ENCODE measurements around the gene ZNF385C. TPM values are rescaled to one million over a fixed set of nuclear protein-coding genes. Genes with fewer than 3 reads are reported as not detected.

The ZNF385C gene
- total RNA-seq, 1 experiment from 2014 or later: 0.26 TPM

- Mint-ChIP-seq H3K27me3 (ENCODE audit: insufficient read depth, unreplicated experiment) (no peaks in the 10 kb centered on the region), H3K4me1 (ENCODE audit: insufficient read depth, unreplicated experiment) (no peaks in the 10 kb centered on the region), H3K9me3 (ENCODE audit: unreplicated experiment) (no peaks in the 10 kb centered on the region), H3K27ac (ENCODE audit: low read depth, unreplicated experiment) (no peak overlapping the region), H3K36me3 (ENCODE audit: insufficient read depth, unreplicated experiment) (peaks cover 100% of the 10 kb centered on the region), H3K4me3 (ENCODE audit: unreplicated experiment) (no peak overlapping the region)
- DNase-seq (ENCODE audit: unreplicated experiment): no peak
- ChIA-PET CTCF (interaction anchor here (1.0 kb wide), 1 partner anchor 23 kb away, joined by 3 read pairs; no protein-coding TSS in a partner anchor), POLR2A (interaction anchor here (0.6 to 2.3 kb wide), 5 partner anchors 10 to 326 kb away, joined by 3 to 10 read pairs (median 4); partner anchors contain the start of gene CNP)
- TF ChIP-seq CTCF (IDR thresholded peaks at IDR 0.05; ENCODE audit: unreplicated experiment): no peak
- intact Hi-C loops (cut with micrococcal nuclease): no loop called here
- BruUV-seq (replicated peaks): no TSS peak
These were observed 111.6 kb downstream of the ZNF385C start for GRCh38 chr17:41986634-41987033.

GRCh38 chr17:41985919-41986318 lies 112.4 kb downstream of the ZNF385C start:
- no peak overlapping the region for H3K4me3 Mint-ChIP-seq (ENCODE audit: unreplicated experiment)

GRCh38 chr17:41984454-41984853 lies 113.8 kb downstream of the ZNF385C start:
- TF ChIP-seq CTCF (IDR thresholded peaks at IDR 0.05; ENCODE audit: unreplicated experiment): no peak
- Mint-ChIP-seq H3K27me3 (ENCODE audit: insufficient read depth, unreplicated experiment) (no peaks in the 10 kb centered on the region), H3K4me3 (ENCODE audit: unreplicated experiment) (no peak overlapping the region), H3K4me1 (ENCODE audit: insufficient read depth, unreplicated experiment) (no peaks in the 10 kb centered on the region), H3K9me3 (ENCODE audit: unreplicated experiment) (no peaks in the 10 kb centered on the region), H3K36me3 (ENCODE audit: insufficient read depth, unreplicated experiment) (peaks cover 100% of the 10 kb centered on the region), H3K27ac (ENCODE audit: low read depth, unreplicated experiment) (no peak overlapping the region)
- no TSS peak for BruUV-seq (replicated peaks)
- intact Hi-C loops (cut with micrococcal nuclease): no loop called here
- POLR2A ChIA-PET: interaction anchor here (1.0 to 1.6 kb wide), 5 partner anchors 8 to 18 kb away, joined by 3 to 8 read pairs (median 4); partner anchors contain the start of gene CNP
- CTCF ChIA-PET: no interaction called here
- DNase-seq (ENCODE audit: unreplicated experiment): no peak

More at GRCh38 chr17:41985919-41986318, 112.4 kb downstream of the ZNF385C start:
- intact Hi-C loops (cut with micrococcal nuclease): no loop called here
- POLR2A ChIA-PET: interaction anchor here (0.6 to 2.3 kb wide), 4 partner anchors 11 to 327 kb away, joined by 3 to 6 read pairs (median 4); partner anchors contain the start of gene ACLY
- DNase-seq (ENCODE audit: unreplicated experiment): no peak
- Mint-ChIP-seq H3K27ac (ENCODE audit: low read depth, unreplicated experiment) (no peak overlapping the region), H3K9me3 (ENCODE audit: unreplicated experiment) (no peaks in the 10 kb centered on the region), H3K4me1 (ENCODE audit: insufficient read depth, unreplicated experiment) (no peaks in the 10 kb centered on the region), H3K36me3 (ENCODE audit: insufficient read depth, unreplicated experiment) (peaks cover 100% of the 10 kb centered on the region), H3K27me3 (ENCODE audit: insufficient read depth, unreplicated experiment) (no peaks in the 10 kb centered on the region)
- no peak for TF ChIP-seq CTCF (IDR thresholded peaks at IDR 0.05; ENCODE audit: unreplicated experiment)
- no TSS peak for BruUV-seq (replicated peaks)
- CTCF ChIA-PET: no interaction called here

GRCh38 chr17:41982026-41982760 lies 116.1 kb downstream of the ZNF385C start:
- no peaks in the 10 kb centered on the region for H3K9me3 Mint-ChIP-seq (ENCODE audit: unreplicated experiment)
- CTCF ChIA-PET: interaction anchor here (0.8 kb wide), 1 partner anchor 65 kb away, joined by 3 read pairs; no protein-coding TSS in a partner anchor
- no peaks in the 10 kb centered on the region for H3K27me3 Mint-ChIP-seq (ENCODE audit: insufficient read depth, unreplicated experiment)
- peaks cover 99% of the 10 kb centered on the region for H3K36me3 Mint-ChIP-seq (ENCODE audit: insufficient read depth, unreplicated experiment)
- POLR2A ChIA-PET: interaction anchor here (0.8 to 1.3 kb wide), 2 partner anchors 8 to 13 kb away, joined by 4 to 7 read pairs; no protein-coding TSS in a partner anchor
- no peaks in the 10 kb centered on the region for H3K4me1 Mint-ChIP-seq (ENCODE audit: insufficient read depth, unreplicated experiment)
- no peak for DNase-seq (ENCODE audit: unreplicated experiment)
- intact Hi-C loops (cut with micrococcal nuclease): no loop called here
- H3K27ac Mint-ChIP-seq (ENCODE audit: low read depth, unreplicated experiment): no peak overlapping the region
- no TSS peak for BruUV-seq (replicated peaks)
- no peak overlapping the region for H3K4me3 Mint-ChIP-seq (ENCODE audit: unreplicated experiment)
- TF ChIP-seq CTCF (IDR thresholded peaks at IDR 0.05; ENCODE audit: unreplicated experiment): no peak

Data from MCF 10A (cell line).